ENCODE data around the gene DPP6.

Gene DPP6

DNA sequence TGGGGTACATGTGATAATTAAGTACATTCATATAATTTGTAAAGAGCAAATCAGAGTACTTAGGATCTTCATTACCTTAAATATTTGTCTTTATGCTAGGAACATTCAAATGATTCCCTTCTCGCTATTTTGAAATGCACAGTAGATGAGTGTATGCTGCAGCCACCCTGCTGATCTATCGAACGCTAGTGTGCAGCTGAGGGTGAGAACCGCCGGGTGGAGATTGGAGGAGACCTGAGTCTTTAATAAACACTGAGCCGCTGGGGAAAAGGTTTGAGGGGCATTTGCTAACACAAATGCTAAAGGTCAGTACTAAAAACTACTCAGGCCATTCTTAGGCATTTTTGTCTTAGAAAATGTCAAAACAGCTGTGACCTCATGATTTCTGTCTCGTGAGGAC lies 148.0 kb downstream of the DPP6 start:
- Histone ChIP-seq H3K56ac (ENCODE audit: low read length) (no peak overlapping the region), H3K4me2 (ENCODE audit: low read length) (no peak overlapping the region), H4K5ac (ENCODE audit: low read length) (no peak overlapping the region), H3K27ac (ENCODE audit: low read depth, low read length) (no peak overlapping the region), H3K79me1 (ENCODE audit: low read length) (no peaks in the 10 kb centered on the region), H3K4ac (ENCODE audit: low read depth, low read length) (no peak overlapping the region), H2BK15ac (replicated peaks; ENCODE audit: low read depth) (no peak overlapping the region), H2BK5ac (ENCODE audit: low read length) (no peak overlapping the region), H3K23ac (ENCODE audit: low read length) (no peak overlapping the region), H2AK5ac (ENCODE audit: low read length) (no peak overlapping the region), H2BK120ac (ENCODE audit: low read depth, low read length) (no peak overlapping the region), H3K4me1 (ENCODE audit: control insufficient read depth, low read depth, low read length) (no peaks in the 10 kb centered on the region), H3K79me2 (ENCODE audit: control insufficient read depth, insufficient read depth, low read length) (no peaks in the 10 kb centered on the region), H3K9ac (ENCODE audit: low read length) (no peak overlapping the region), H3K4me3 (ENCODE audit: low read length) (no peak overlapping the region), H3K27me3 (ENCODE audit: insufficient read depth, low read length, poor library complexity) (no peaks in the 10 kb centered on the region), H4K8ac (ENCODE audit: low read depth, low read length) (no peak overlapping the region), H3K36me3 (ENCODE audit: control insufficient read depth, insufficient read depth, low read length) (no peaks in the 10 kb centered on the region), H3K18ac (ENCODE audit: low read length) (no peak overlapping the region)
- WGBS (ENCODE audit: extremely low coverage, insufficient coverage, low lambda C conversion rate) = no CpG with 5 or more reads among the region's 7 CpGs
- DNase-seq = no peak

DNA sequence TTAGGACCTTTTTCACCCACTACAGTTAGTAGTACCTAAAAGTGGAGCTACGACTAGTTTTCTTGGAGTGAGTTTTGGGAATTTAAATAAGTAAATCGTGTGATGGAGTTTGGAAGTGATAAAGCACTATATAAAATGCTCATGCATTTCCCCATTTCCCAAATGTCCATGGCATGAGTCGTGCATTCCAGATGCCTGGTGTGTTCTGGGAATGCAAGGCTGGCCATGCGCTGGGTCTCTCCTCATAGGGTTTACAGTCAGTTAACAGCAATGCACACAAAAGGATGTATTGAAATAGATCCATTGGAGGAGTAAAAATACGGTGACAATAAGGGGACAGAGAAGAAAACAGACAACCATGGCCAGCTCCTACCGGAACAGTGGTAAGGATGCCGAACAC lies 149.8 kb downstream of the DPP6 start:
- Histone ChIP-seq H3K4me3 (ENCODE audit: low read length) (no peak overlapping the region), H3K23ac (ENCODE audit: low read length) (no peak overlapping the region), H3K79me2 (ENCODE audit: control insufficient read depth, insufficient read depth, low read length) (no peaks in the 10 kb centered on the region), H2AK5ac (ENCODE audit: low read length) (no peak overlapping the region), H3K18ac (ENCODE audit: low read length) (no peak overlapping the region), H4K5ac (ENCODE audit: low read length) (no peak overlapping the region), H3K9ac (ENCODE audit: low read length) (no peak overlapping the region), H3K79me1 (ENCODE audit: low read length) (no peaks in the 10 kb centered on the region), H3K27me3 (ENCODE audit: insufficient read depth, low read length, poor library complexity) (no peaks in the 10 kb centered on the region), H3K4ac (ENCODE audit: low read depth, low read length) (no peak overlapping the region), H3K36me3 (ENCODE audit: control insufficient read depth, insufficient read depth, low read length) (no peaks in the 10 kb centered on the region), H2BK120ac (ENCODE audit: low read depth, low read length) (no peak overlapping the region), H3K56ac (ENCODE audit: low read length) (no peak overlapping the region), H3K4me1 (ENCODE audit: control insufficient read depth, low read depth, low read length) (no peaks in the 10 kb centered on the region), H4K8ac (ENCODE audit: low read depth, low read length) (no peak overlapping the region), H3K4me2 (ENCODE audit: low read length) (no peak overlapping the region), H3K27ac (ENCODE audit: low read depth, low read length) (no peak overlapping the region), H2BK15ac (replicated peaks; ENCODE audit: low read depth) (no peak overlapping the region), H2BK5ac (ENCODE audit: low read length) (no peak overlapping the region)
- WGBS (ENCODE audit: extremely low coverage, insufficient coverage, low lambda C conversion rate) = no CpG with 5 or more reads among the region's 7 CpGs
- DNase-seq = peak; percentile 85

DNA sequence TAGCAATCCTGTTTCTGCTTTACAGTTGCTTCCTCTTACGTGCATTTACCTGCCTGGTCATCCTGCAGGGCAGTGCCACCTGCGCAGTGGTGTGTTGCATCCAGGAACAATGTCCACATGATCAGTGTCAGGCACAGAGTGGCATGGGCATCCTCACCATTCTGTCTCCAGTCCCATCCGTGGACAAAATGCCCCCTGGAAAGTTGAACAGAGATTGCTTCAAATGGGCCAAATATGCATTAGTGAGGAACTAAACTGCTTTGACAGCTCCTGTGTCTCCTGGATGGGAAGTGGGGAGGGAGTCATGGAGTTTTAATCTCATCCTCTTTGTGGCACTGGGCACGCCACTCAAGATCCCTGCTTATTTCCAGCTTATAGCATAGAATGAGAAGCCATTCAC lies 151.8 kb downstream of the DPP6 start:
- H4K5ac ChIP-seq (ENCODE audit: low read length) = no peak overlapping the region
- no CpG with 5 or more reads among the region's 4 CpGs for WGBS (ENCODE audit: extremely low coverage, insufficient coverage, low lambda C conversion rate)
- DNase-seq = no peak
- no peak overlapping the region for H3K27ac ChIP-seq (ENCODE audit: low read depth, low read length)
- H3K9ac ChIP-seq (ENCODE audit: low read length) = no peak overlapping the region
- H3K4ac ChIP-seq (ENCODE audit: low read depth, low read length) = no peak overlapping the region
- H2BK5ac ChIP-seq (ENCODE audit: low read length) = no peak overlapping the region
- no peak overlapping the region for H4K8ac ChIP-seq (ENCODE audit: low read depth, low read length)
- no peak overlapping the region for H3K18ac ChIP-seq (ENCODE audit: low read length)
- no peak overlapping the region for H2AK5ac ChIP-seq (ENCODE audit: low read length)
- no peak overlapping the region for H3K23ac ChIP-seq (ENCODE audit: low read length)
- H3K27me3 ChIP-seq (ENCODE audit: insufficient read depth, low read length, poor library complexity) = no peaks in the 10 kb centered on the region
- no peaks in the 10 kb centered on the region for H3K36me3 ChIP-seq (ENCODE audit: control insufficient read depth, insufficient read depth, low read length)
- H3K4me1 ChIP-seq (ENCODE audit: control insufficient read depth, low read depth, low read length) = no peaks in the 10 kb centered on the region
- no peak overlapping the region for H3K4me2 ChIP-seq (ENCODE audit: low read length)
- H2BK15ac ChIP-seq (replicated peaks; ENCODE audit: low read depth) = no peak overlapping the region
- no peaks in the 10 kb centered on the region for H3K79me1 ChIP-seq (ENCODE audit: low read length)
- H3K4me3 ChIP-seq (ENCODE audit: low read length) = no peak overlapping the region
- H3K79me2 ChIP-seq (ENCODE audit: control insufficient read depth, insufficient read depth, low read length) = no peaks in the 10 kb centered on the region
- no peak overlapping the region for H3K56ac ChIP-seq (ENCODE audit: low read length)
- no peak overlapping the region for H2BK120ac ChIP-seq (ENCODE audit: low read depth, low read length)

DNA sequence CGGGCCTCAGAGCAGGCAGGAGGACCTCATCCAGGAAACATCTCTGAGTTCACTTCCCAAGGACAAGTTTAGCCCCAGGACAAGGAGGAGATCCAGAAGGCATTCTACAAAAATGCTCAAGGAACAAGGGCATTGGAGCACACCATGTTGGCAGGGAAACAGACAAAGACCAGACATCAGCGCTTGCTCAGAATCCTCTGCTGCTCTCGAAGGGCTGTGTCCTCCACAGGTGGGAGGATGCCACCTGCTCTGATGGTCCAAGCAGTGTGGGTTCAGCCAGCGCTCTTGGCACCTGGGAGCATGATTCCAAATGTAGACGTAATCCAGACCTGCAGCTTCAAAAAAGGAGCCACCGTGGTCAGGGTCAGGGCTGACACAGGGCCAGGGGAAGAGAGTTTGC lies 160.7 kb downstream of the DPP6 start:
- Histone ChIP-seq H3K79me1 (ENCODE audit: low read length) (no peaks in the 10 kb centered on the region), H3K9ac (ENCODE audit: low read length) (no peak overlapping the region), H3K4me3 (ENCODE audit: low read length) (no peak overlapping the region), H3K27me3 (ENCODE audit: insufficient read depth, low read length, poor library complexity) (no peaks in the 10 kb centered on the region), H3K27ac (ENCODE audit: low read depth, low read length) (no peak overlapping the region), H3K4ac (ENCODE audit: low read depth, low read length) (no peak overlapping the region), H3K56ac (ENCODE audit: low read length) (no peak overlapping the region), H4K8ac (ENCODE audit: low read depth, low read length) (no peak overlapping the region), H2AK5ac (ENCODE audit: low read length) (no peak overlapping the region), H3K4me2 (ENCODE audit: low read length) (no peak overlapping the region), H3K18ac (ENCODE audit: low read length) (no peak overlapping the region), H3K4me1 (ENCODE audit: control insufficient read depth, low read depth, low read length) (no peaks in the 10 kb centered on the region), H2BK120ac (ENCODE audit: low read depth, low read length) (no peak overlapping the region), H2BK5ac (ENCODE audit: low read length) (no peak overlapping the region), H3K36me3 (ENCODE audit: control insufficient read depth, insufficient read depth, low read length) (no peaks in the 10 kb centered on the region), H3K79me2 (ENCODE audit: control insufficient read depth, insufficient read depth, low read length) (no peaks in the 10 kb centered on the region), H2BK15ac (replicated peaks; ENCODE audit: low read depth) (no peak overlapping the region), H4K5ac (ENCODE audit: low read length) (no peak overlapping the region), H3K23ac (ENCODE audit: low read length) (no peak overlapping the region)
- no peak for DNase-seq
- WGBS (ENCODE audit: extremely low coverage, insufficient coverage, low lambda C conversion rate) = no CpG with 5 or more reads among the region's 6 CpGs

DNA sequence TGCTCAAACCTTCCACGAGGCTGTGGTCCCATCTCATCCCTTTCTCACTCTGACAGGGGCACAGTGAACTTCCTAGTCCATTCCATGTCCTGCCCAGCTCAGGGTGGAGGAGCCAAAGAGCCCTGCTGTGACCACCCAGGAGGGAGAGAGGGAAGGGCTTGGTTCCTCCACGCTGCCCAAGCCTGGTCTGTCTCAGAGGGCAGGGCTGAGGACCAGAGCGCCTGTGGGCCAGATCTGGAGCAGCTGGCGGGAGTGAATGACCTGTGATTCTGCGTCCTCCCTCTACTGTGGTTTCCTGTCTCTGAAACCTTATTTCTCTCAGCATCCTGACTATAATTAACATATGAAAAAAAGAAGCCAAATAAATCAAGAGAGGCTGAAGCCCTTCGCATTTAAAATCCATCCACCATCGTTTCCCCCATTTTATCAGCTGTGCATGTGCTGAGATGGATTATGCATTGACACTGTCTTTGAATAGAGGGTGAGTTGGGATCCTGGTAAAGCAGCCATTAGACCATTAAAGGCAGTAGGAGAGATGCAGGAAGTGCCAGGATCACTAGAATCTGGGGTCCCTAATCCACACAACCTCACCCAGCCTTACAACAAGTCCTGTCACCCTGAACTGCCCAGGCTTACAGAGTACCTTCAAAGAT lies 165.6 kb downstream of the DPP6 start:
- no peak for DNase-seq
- Histone ChIP-seq H4K5ac (ENCODE audit: low read length) (no peak overlapping the region), H3K18ac (ENCODE audit: low read length) (no peak overlapping the region), H2BK120ac (ENCODE audit: low read depth, low read length) (no peak overlapping the region), H3K79me1 (ENCODE audit: low read length) (no peaks in the 10 kb centered on the region), H3K4me3 (ENCODE audit: low read length) (no peak overlapping the region), H4K8ac (ENCODE audit: low read depth, low read length) (no peak overlapping the region), H2AK5ac (ENCODE audit: low read length) (no peak overlapping the region), H3K23ac (ENCODE audit: low read length) (no peak overlapping the region), H3K27ac (ENCODE audit: low read depth, low read length) (no peak overlapping the region), H2BK5ac (ENCODE audit: low read length) (no peak overlapping the region), H3K4ac (ENCODE audit: low read depth, low read length) (no peak overlapping the region), H3K56ac (ENCODE audit: low read length) (no peak overlapping the region), H3K27me3 (ENCODE audit: insufficient read depth, low read length, poor library complexity) (no peaks in the 10 kb centered on the region), H3K9ac (ENCODE audit: low read length) (no peak overlapping the region), H3K36me3 (ENCODE audit: control insufficient read depth, insufficient read depth, low read length) (no peaks in the 10 kb centered on the region), H3K4me1 (ENCODE audit: control insufficient read depth, low read depth, low read length) (no peaks in the 10 kb centered on the region), H3K79me2 (ENCODE audit: control insufficient read depth, insufficient read depth, low read length) (no peaks in the 10 kb centered on the region), H3K4me2 (ENCODE audit: low read length) (no peak overlapping the region), H2BK15ac (replicated peaks; ENCODE audit: low read depth) (no peak overlapping the region)
- WGBS (ENCODE audit: extremely low coverage, insufficient coverage, low lambda C conversion rate) = no CpG with 5 or more reads among the region's 7 CpGs

DNA sequence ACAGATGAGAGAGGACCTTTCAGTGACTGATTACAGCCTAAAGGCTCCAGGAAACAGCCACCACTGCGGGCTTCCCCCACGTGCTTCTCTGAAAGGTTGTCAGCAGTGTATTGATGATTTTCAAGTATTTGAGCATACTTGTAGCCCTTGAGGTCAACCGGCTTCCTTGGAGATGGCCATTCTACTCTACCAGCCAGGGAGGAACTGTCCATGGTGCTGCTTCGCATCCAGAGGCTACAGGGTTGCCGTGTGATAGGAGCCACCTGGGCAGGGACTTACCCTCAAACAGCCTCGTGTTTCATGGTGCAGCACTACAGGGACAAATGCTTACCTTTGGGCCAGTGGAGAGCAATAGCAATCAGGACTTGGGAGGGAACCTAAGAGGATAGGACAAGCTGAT lies 179.5 kb downstream of the DPP6 start:
- no peaks in the 10 kb centered on the region for H3K79me2 ChIP-seq (ENCODE audit: control insufficient read depth, insufficient read depth, low read length)
- no CpG with 5 or more reads among the region's 6 CpGs for WGBS (ENCODE audit: extremely low coverage, insufficient coverage, low lambda C conversion rate)
- no peak overlapping the region for H3K27ac ChIP-seq (ENCODE audit: low read depth, low read length)
- H3K4ac ChIP-seq (ENCODE audit: low read depth, low read length) = no peak overlapping the region
- no peak overlapping the region for H3K4me2 ChIP-seq (ENCODE audit: low read length)
- H3K4me1 ChIP-seq (ENCODE audit: control insufficient read depth, low read depth, low read length) = no peaks in the 10 kb centered on the region
- H3K56ac ChIP-seq (ENCODE audit: low read length) = no peak overlapping the region
- H3K27me3 ChIP-seq (ENCODE audit: insufficient read depth, low read length, poor library complexity) = no peaks in the 10 kb centered on the region
- H3K36me3 ChIP-seq (ENCODE audit: control insufficient read depth, insufficient read depth, low read length) = no peaks in the 10 kb centered on the region
- DNase-seq = peak; percentile 74
- no peak overlapping the region for H2BK15ac ChIP-seq (replicated peaks; ENCODE audit: low read depth)
- no peak overlapping the region for H3K4me3 ChIP-seq (ENCODE audit: low read length)
- H3K9ac ChIP-seq (ENCODE audit: low read length) = no peak overlapping the region
- H2AK5ac ChIP-seq (ENCODE audit: low read length) = no peak overlapping the region
- H2BK5ac ChIP-seq (ENCODE audit: low read length) = no peak overlapping the region
- no peaks in the 10 kb centered on the region for H3K79me1 ChIP-seq (ENCODE audit: low read length)
- no peak overlapping the region for H3K18ac ChIP-seq (ENCODE audit: low read length)
- no peak overlapping the region for H2BK120ac ChIP-seq (ENCODE audit: low read depth, low read length)
- no peak overlapping the region for H4K8ac ChIP-seq (ENCODE audit: low read depth, low read length)
- H4K5ac ChIP-seq (ENCODE audit: low read length) = no peak overlapping the region
- no peak overlapping the region for H3K23ac ChIP-seq (ENCODE audit: low read length)
